GM12878 (cell line): Measurements from ENCODE around the gene ZFP91. TPM values are rescaled to one million over a fixed set of nuclear protein-coding genes. Genes with fewer than 3 reads are reported as not detected.

ENCODE experiments used
- ASH2L ChIP-seq: fragments of 300-600, 200-600 bp; sonication (generic); IDR thresholded peaks from 2 replicates; pipeline ENCODE4 v1.6.1; 2017; ENCODE audit warnings: low read depth, mild to moderate bottlenecking, borderline replicate concordance
- BRCA1 ChIP-seq: IDR thresholded peaks from 2 replicates; pipeline ENCODE4 v1.6.1; 2011; ENCODE audit warnings: low read depth, low read length, improper control_type of control experiment
- CBFB ChIP-seq: IDR thresholded peaks from 2 replicates; pipeline ENCODE4 v1.6.1; 2016; ENCODE audit warnings: antibody characterized with exemption, low read depth
- CREB1 ChIP-seq: IDR thresholded peaks from 2 replicates; pipeline ENCODE4 v1.6.1; 2012; ENCODE audit warnings: low read depth, mild to moderate bottlenecking, inconsistent platforms
- GABPA ChIP-seq: IDR thresholded peaks from 2 replicates; pipeline ENCODE4 v1.6.1; 2014; ENCODE audit warnings: antibody characterized with exemption, low read depth, mild to moderate bottlenecking, inconsistent platforms
- HDAC2 ChIP-seq: fragments of 200-600 bp; sonication (generic); IDR thresholded peaks from 2 replicates; pipeline ENCODE4 v1.6.1; 2017
- IRF4 ChIP-seq: IDR thresholded peaks from 2 replicates; pipeline ENCODE4 v1.6.1; 2011; ENCODE audit warnings: low read depth, low read length
- KAT2A ChIP-seq: conservative IDR thresholded peaks from 2 replicates; pipeline ENCODE4 v1.6.1; 2011; ENCODE audit warnings: low read depth, low read length; ENCODE audit not compliant: control insufficient read depth
- MYC ChIP-seq: IDR thresholded peaks from 2 replicates; pipeline ENCODE4 v1.6.1; 2011; ENCODE audit warnings: mild to moderate bottlenecking, low read length, moderate library complexity, inconsistent platforms; ENCODE audit not compliant: insufficient read depth, insufficient replicate concordance, insufficient read length, severe bottlenecking
- RAD21 ChIP-seq: IDR thresholded peaks from 2 replicates; pipeline ENCODE4 v1.6.1; 2011; ENCODE audit warnings: mild to moderate bottlenecking, low read depth, low read length, moderate library complexity; ENCODE audit not compliant: insufficient read depth
- RBBP5 ChIP-seq: fragments of 200-600 bp; sonication (generic); conservative IDR thresholded peaks from 2 replicates; pipeline ENCODE4 v1.6.1; 2016
- RELB ChIP-seq: fragments of 450-650 bp; IDR thresholded peaks from 2 replicates; pipeline ENCODE4 v1.6.1; 2017; ENCODE audit warnings: low read depth, mild to moderate bottlenecking, moderate library complexity
- RUNX3 ChIP-seq: IDR thresholded peaks from 2 replicates; pipeline ENCODE4 v1.6.1; 2012; ENCODE audit warnings: low read length, inconsistent platforms
- SREBF2 ChIP-seq: IDR thresholded peaks from 2 replicates; pipeline ENCODE4 v1.6.1; 2012; ENCODE audit warnings: mild to moderate bottlenecking, low read length
- STAT3 ChIP-seq: IDR thresholded peaks from 2 replicates; pipeline ENCODE4 v1.6.1; 2011; ENCODE audit warnings: low read depth, low read length, improper control_type of control experiment
- USF1 ChIP-seq: IDR thresholded peaks from 2 replicates; pipeline ENCODE4 v1.6.1; 2011; ENCODE audit warnings: borderline replicate concordance, low read depth, mild to moderate bottlenecking, moderate library complexity, mixed read lengths, low read length; ENCODE audit not compliant: insufficient read depth; ENCODE audit errors: extremely low read length
- USF2 ChIP-seq: IDR thresholded peaks from 2 replicates; pipeline ENCODE4 v1.6.1; 2011; ENCODE audit warnings: low read depth, low read length, improper control_type of control experiment, borderline replicate concordance
- ZBED1 ChIP-seq: IDR thresholded peaks from 2 replicates; pipeline ENCODE4 v1.6.1; 2016; ENCODE audit warnings: borderline replicate concordance
- ZBTB40 ChIP-seq: fragments of 450-650 bp; IDR thresholded peaks from 2 replicates; pipeline ENCODE4 v1.6.1; 2016; ENCODE audit warnings: mild to moderate bottlenecking, moderate library complexity, borderline replicate concordance
- ZNF207 ChIP-seq: fragments of 450-650 bp; IDR thresholded peaks from 2 replicates; pipeline ENCODE4 v1.6.1; 2014; ENCODE audit warnings: antibody characterized with exemption, mild to moderate bottlenecking, borderline replicate concordance
- ZNF622 ChIP-seq: fragments of 450-650 bp; IDR thresholded peaks from 2 replicates; pipeline ENCODE4 v1.6.1; 2017; ENCODE audit warnings: mild to moderate bottlenecking, inconsistent platforms
- ZZZ3 ChIP-seq: IDR thresholded peaks from 2 replicates; pipeline ENCODE4 v1.6.1; 2011; ENCODE audit warnings: low read depth; ENCODE audit not compliant: control insufficient read depth, insufficient read length
- polyA plus RNA-seq, 11 experiments: library from polyadenylated mRNA; depleted of rRNA in 4 of 11; unstranded in 6 of 11; stranded (reverse) in 5 of 11; fragments of >200 nt; fragmentation: Nextera tagmentation in 4 of 11; fragmentation: Illumina TruSeq in 1 of 11; extraction: Ambion mirVana in 4 of 11; extraction: Trizol in 1 of 11; gene quantifications; 1 replicate in 1 of 11; 2 replicates in 10 of 11; pipeline versions ENCODE4 v1.2.1 to v1.2.3, GENCODE V29; 2011 to 2016; ENCODE audit warnings: inconsistent platforms in 2 of 11, missing spikeins in 2 of 11, low read depth in 1 of 11
- total RNA-seq, 4 experiments: library from RNA; depleted of rRNA in 3 of 4; stranded (reverse); fragments of >200 nt in 3 of 4; fragmentation: Illumina TruSeq in 1 of 4; extraction: Trizol in 1 of 4; gene quantifications; 2 replicates each; pipeline versions ENCODE4 v1.2.1 to v1.2.3, GENCODE V29; 2013 to 2021

The ZFP91 gene
- total and polyA plus RNA-seq, 10 of the 15 experiments (the other 5 are each of a cell fraction or from before 2014, with no cell fraction given) = 12.9 to 54.1 (median 31.7) TPM

GRCh38 chr11:58579192-58580129 lies 598 bp downstream of the ZFP91 start (continued):
- TF ChIP-seq USF1 = peak; percentile 97
- TF ChIP-seq RUNX3 = peak; percentile 63
- TF ChIP-seq KAT2A = no peak
- peak; percentile 24; the same call in 1 of the 2 replicates for TF ChIP-seq RAD21
- TF ChIP-seq RELB = peak; percentile 84
- TF ChIP-seq HDAC2 = no peak
- TF ChIP-seq ZBTB40 = peak; percentile 22; the same call in 1 of the 2 replicates
- TF ChIP-seq IRF4 = peak; percentile 68
- TF ChIP-seq RBBP5 = no peak
- no peak for TF ChIP-seq ZNF622
- TF ChIP-seq USF2 = peak; percentile 95
- peak; percentile 38; the same call in 1 of the 2 replicates for TF ChIP-seq GABPA
- peak; percentile 68; the same call in 1 of the 2 replicates for TF ChIP-seq CREB1
- TF ChIP-seq STAT3 = no peak
- TF ChIP-seq BRCA1 = no peak
- no peak for TF ChIP-seq SREBF2
- no peak for TF ChIP-seq ASH2L
- TF ChIP-seq ZBED1 = peak; percentile 19; the same call in 1 of the 2 replicates
- peak; percentile 75; the same call in 1 of the 2 replicates for TF ChIP-seq CBFB
- TF ChIP-seq ZZZ3 = no peak
- peak; percentile 97 for TF ChIP-seq ZNF207
- peak; percentile 84 for TF ChIP-seq MYC
